Cardiac fibroblast (primary cell): ENCODE data around the gene LSM12.
"Not testable (repeated sequence)": the region's sequence is repeated elsewhere in the genome, so short reads cannot be mapped to it uniquely, and the experiment has no call there.

Experiments
- DNase-seq, 2 donors: peaks; one replicate each; pipeline versions ENCODE4 v3.0.0 to v3.0.0-alpha.2; 2010; ENCODE audit warnings: low read depth in 2 of 2
- H3K4me3 ChIP-seq, 2 donors: replicated peaks in 1 of 2; 1 replicate in 1 of 2; 2 replicates in 1 of 2; pipeline ENCODE4 v1.5.1; 2011; ENCODE audit warnings: low read depth in 2 of 2, low read length in 2 of 2, mild to moderate bottlenecking in 2 of 2, moderate library complexity in 1 of 2
- CTCF ChIP-seq: IDR thresholded peaks from one replicate; pipeline ENCODE4 v1.5.1; 2011; ENCODE audit warnings: low read depth, mild to moderate bottlenecking, low read length, inconsistent platforms

The LSM12 gene

GRCh38 chr17:44039829-44040635 is 26.4 kb downstream of the LSM12 start:
- no peak overlapping the region for H3K4me3 ChIP-seq
- no peak for DNase-seq
- TF ChIP-seq CTCF: no peak

GRCh38 chr17:44038604-44039011 is 27.9 kb downstream of the LSM12 start:
- no peak for TF ChIP-seq CTCF
- H3K4me3 ChIP-seq: no peak overlapping the region
- no peak for DNase-seq

- DNase-seq: no peak
Measured at GRCh38 chr17:44037471-44037870, 29.0 kb downstream of the LSM12 start.

GRCh38 chr17:44034688-44035087 is 31.8 kb downstream of the LSM12 start:
- not testable (repeated sequence) for H3K4me3 ChIP-seq, DNase-seq

More at GRCh38 chr17:44037471-44037870, 29.0 kb downstream of the LSM12 start:
- H3K4me3 ChIP-seq: no peak overlapping the region
- no peak for TF ChIP-seq CTCF

- no peak for DNase-seq
- no peak overlapping the region for H3K4me3 ChIP-seq
- no peak for TF ChIP-seq CTCF
Measured at GRCh38 chr17:44033861-44034408, 32.5 kb downstream of the LSM12 start.

- no peak for TF ChIP-seq CTCF
- H3K4me3 ChIP-seq: no peak overlapping the region
- no peak for DNase-seq
Measured at GRCh38 chr17:44030482-44030881, 36.0 kb downstream of the LSM12 start.

- TF ChIP-seq CTCF: no peak
- no peak for DNase-seq
- no peak overlapping the region for H3K4me3 ChIP-seq
Measured at GRCh38 chr17:44029736-44030135, 36.7 kb downstream of the LSM12 start.
